Epithelial cell of esophagus (primary cell): ENCODE results near the gene SHISA7.
A peak's percentile ranks its signal among the peaks of the same experiment; 100 is the strongest.

Source experiments
- DNase-seq: peaks from one replicate; pipeline ENCODE4 v3.0.0; 2010; ENCODE audit warnings: low read depth
- H3K4me3 ChIP-seq: 2 replicates; pipeline ENCODE4 v1.5.1; 2011; ENCODE audit warnings: mild to moderate bottlenecking, low read length, control low read depth
- CTCF ChIP-seq: IDR thresholded peaks from 2 replicates; pipeline ENCODE4 v1.5.1; 2011; ENCODE audit warnings: low read depth, mild to moderate bottlenecking, low read length, control low read depth, inconsistent platforms; ENCODE audit not compliant: insufficient read depth; ENCODE audit errors: missing control alignments

The SHISA7 gene

GRCh38 chr19:55456347-55456746 lies 13.2 kb upstream of the SHISA7 start:
- no peak overlapping the region for H3K4me3 ChIP-seq
- TF ChIP-seq CTCF: no peak
- DNase-seq: no peak

DNA sequence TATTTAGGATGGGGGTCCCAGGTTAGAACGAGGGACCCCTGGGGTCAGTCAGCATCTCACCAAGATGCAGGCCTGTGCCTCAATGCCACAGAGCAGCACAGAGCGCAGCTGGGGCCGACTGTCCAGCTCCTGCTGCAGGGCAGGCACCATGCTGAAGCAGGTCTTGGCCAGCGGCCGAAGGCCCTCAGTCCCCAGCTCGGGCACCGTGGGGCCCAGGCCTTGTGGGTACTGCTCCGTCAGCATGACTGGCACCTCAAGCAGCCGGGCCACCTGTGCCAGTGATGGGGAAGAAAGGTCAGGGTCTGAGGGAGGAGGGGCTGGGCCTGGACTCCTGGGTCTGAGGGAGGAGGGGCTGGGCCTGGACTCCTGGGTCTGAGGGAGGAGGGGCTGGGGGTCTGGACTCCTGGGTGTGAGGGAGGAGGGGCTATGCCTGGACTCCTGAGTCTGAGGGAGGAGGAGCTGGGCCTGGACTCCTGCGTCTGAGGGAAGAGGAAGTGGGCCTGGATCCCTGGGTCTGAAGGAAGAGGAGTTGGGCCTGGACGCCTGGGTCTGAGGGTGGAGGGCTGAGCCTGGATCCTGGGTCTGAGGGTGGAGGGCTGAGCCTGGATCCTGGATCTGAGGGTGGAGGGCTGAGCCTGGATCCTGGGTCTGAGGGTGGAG lies 12.6 kb upstream of the SHISA7 start:
- TF ChIP-seq CTCF: no peak

DNA sequence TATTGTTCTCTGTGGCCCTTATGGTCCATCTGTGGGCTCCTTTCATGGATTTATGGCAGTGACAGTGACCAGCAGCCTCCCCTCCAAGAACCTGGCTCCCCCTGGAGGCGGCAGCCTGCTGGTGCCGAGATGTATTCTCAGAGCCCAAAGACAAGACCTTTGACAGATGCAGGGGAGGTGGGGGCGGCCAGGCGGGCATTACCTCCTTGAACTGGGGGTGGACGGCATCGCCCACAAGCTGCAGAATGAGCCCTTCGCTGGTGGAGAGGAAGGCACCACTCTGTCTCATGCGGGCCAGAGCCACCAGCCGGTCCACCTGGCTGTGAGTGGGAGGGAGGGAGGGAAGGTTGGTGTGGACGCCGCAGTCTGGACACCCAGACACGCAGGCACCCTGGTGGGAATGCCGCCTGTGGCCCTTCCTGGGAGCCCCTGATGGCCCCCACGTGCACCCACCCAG lies 11.7 kb upstream of the SHISA7 start:
- peak; percentile 59 for DNase-seq
- no peak overlapping the region for H3K4me3 ChIP-seq
- peak; percentile 82 for TF ChIP-seq CTCF

More for the DNA sequence above, 12.6 kb upstream of the SHISA7 start:
- DNase-seq: no peak
- no peak overlapping the region for H3K4me3 ChIP-seq

GRCh38 chr19:55453511-55454260 lies 10.6 kb upstream of the SHISA7 start:
- no peak overlapping the region for H3K4me3 ChIP-seq
- DNase-seq: no peak
- no peak for TF ChIP-seq CTCF

GRCh38 chr19:55452749-55453346 lies 9.7 kb upstream of the SHISA7 start:
- no peak for TF ChIP-seq CTCF
- H3K4me3 ChIP-seq: no peak overlapping the region
- DNase-seq: peak; percentile 65

GRCh38 chr19:55451965-55452748 lies 9.1 kb upstream of the SHISA7 start:
- H3K4me3 ChIP-seq: no peak overlapping the region
- DNase-seq: no peak
- no peak for TF ChIP-seq CTCF
